SK-N-SH treated with all-trans-retinoic acid at 6 μM for 48 hours (cell line): ENCODE measurements around the gene SEMA6D.

Experiments used
- ARNTL ChIP-seq: fragments of 450-650 bp; formaldehyde crosslinking; IDR thresholded peaks from 2 replicates; pipeline ENCODE4 v1.5.0; 2020; ENCODE audit warnings: low read depth, mild to moderate bottlenecking, moderate library complexity, borderline replicate concordance
- CSDC2 ChIP-seq: fragments of 250-450 bp; sonication (Bioruptor Pico); IDR thresholded peaks from 2 replicates; pipeline ENCODE4 v1.5.0; 2020; ENCODE audit warnings: mild to moderate bottlenecking, moderate library complexity
- OSR1 ChIP-seq: fragments of 250-450 bp; sonication (Bioruptor Pico); IDR thresholded peaks from 2 replicates; pipeline ENCODE4 v1.8.0; 2022; ENCODE audit warnings: moderate library complexity, mild to moderate bottlenecking, inconsistent platforms
- PATZ1 ChIP-seq: fragments of 250-450 bp; sonication (Bioruptor Pico); IDR thresholded peaks from 2 replicates; pipeline ENCODE4 v1.8.0; 2020; ENCODE audit warnings: mild to moderate bottlenecking, moderate library complexity, borderline replicate concordance
- POU6F1 ChIP-seq: fragments of 250-450 bp; sonication (Bioruptor Pico); IDR thresholded peaks from 2 replicates; pipeline ENCODE4 v1.8.0; 2021; ENCODE audit warnings: low read depth, mild to moderate bottlenecking, moderate library complexity, borderline replicate concordance
- PPARA ChIP-seq: fragments of 250-450 bp; sonication (Bioruptor Pico); IDR thresholded peaks from 2 replicates; pipeline ENCODE4 v1.5.0; 2020; ENCODE audit warnings: mild to moderate bottlenecking, borderline replicate concordance
- RARB ChIP-seq: fragments of 250-450 bp; sonication (Bioruptor Pico); IDR thresholded peaks from 2 replicates; pipeline ENCODE4 v1.8.0; 2021; ENCODE audit warnings: mild to moderate bottlenecking, moderate library complexity
- SNAI2 ChIP-seq: fragments of 250-450 bp; sonication (Bioruptor Pico); IDR thresholded peaks from 2 replicates; pipeline ENCODE4 v1.5.0; 2020; ENCODE audit warnings: mild to moderate bottlenecking, moderate library complexity
- ZC3H10 ChIP-seq: fragments of 250-450 bp; sonication (Bioruptor Pico); IDR thresholded peaks from 2 replicates; pipeline ENCODE4 v1.5.1; 2021; ENCODE audit warnings: mild to moderate bottlenecking, moderate library complexity
- ZFP3 ChIP-seq: fragments of 250-450 bp; sonication (Bioruptor Pico); IDR thresholded peaks from 2 replicates; pipeline ENCODE4 v1.5.0; 2020; ENCODE audit warnings: mild to moderate bottlenecking, moderate library complexity
- ZFP30 ChIP-seq: fragments of 450-650 bp; formaldehyde crosslinking; IDR thresholded peaks from 2 replicates; pipeline ENCODE4 v1.5.0; 2022; ENCODE audit warnings: mild to moderate bottlenecking, moderate library complexity
- ZNF8 ChIP-seq: fragments of 450-650 bp; formaldehyde crosslinking; IDR thresholded peaks from 2 replicates; pipeline ENCODE4 v1.5.0; 2020; ENCODE audit warnings: mild to moderate bottlenecking, moderate library complexity

- TF ChIP-seq PATZ1 (CRISPR knock-in tag) (no peak), RARB (CRISPR knock-in tag) (no peak), ZC3H10 (CRISPR knock-in tag) (no peak), SNAI2 (CRISPR knock-in tag) (no peak), PPARA (CRISPR knock-in tag) (no peak), OSR1 (CRISPR knock-in tag) (no peak), ZFP3 (CRISPR knock-in tag) (no peak), ZFP30 (CRISPR knock-in tag) (no peak), CSDC2 (no peak), ARNTL (CRISPR knock-in tag) (no peak), POU6F1 (no peak), ZNF8 (no peak)
Measured at GRCh38 chr15:47806008-47806407, 88.7 kb downstream of the SEMA6D start.
